HepG2 (cell line): ENCODE data around the gene MXI1. TPM values are rescaled to one million over a fixed set of nuclear protein-coding genes. Genes with fewer than 3 reads are reported as not detected.

Experiments used
- ATAC-seq: fragments of 200-7000 bp; cut with Tn5 transposase; 3 replicates; pipeline ENCODE4 v1.9.1; 2020; ENCODE audit warnings: mild to moderate bottlenecking, moderate library complexity
- BruUV-seq: library from RNA; stranded (reverse); fragments of 400-500 nt; replicated peaks from 2 replicates; lab custom pipeline; 2021; lab: Mats Ljungman, UMichigan
- CTCF ChIA-PET: fragments of 300-600 bp; formaldehyde crosslinking; extraction: SDS; loops from one replicate; lab custom pipeline; 2021; ENCODE audit warnings: low total read pairs, inconsistent platforms, low intra/inter-chr PET ratio; lab: Yijun Ruan, JAX
- POLR2A ChIA-PET: fragments of 350-600 bp; sonication (Branson Sonifier 250); formaldehyde crosslinking; loops from one replicate; lab custom pipeline; 2020; ENCODE audit warnings: antibody characterized with exemption, inconsistent platforms; lab: Yijun Ruan, JAX
- DNase-seq: peaks from one replicate; pipeline ENCODE4 v3.0.0-alpha.2; 2015; ENCODE audit warnings: low spot score
- FAIRE-seq: peaks from 3 replicates; lab custom pipeline; 2011; peaks lifted over from hg19 to GRCh38; lab: Jason Lieb, UNC
- H2AFZ ChIP-seq: one replicate; pipeline ENCODE4 v1.6.1; 2011; ENCODE audit warnings: low read length, inconsistent platforms
- H3K27ac ChIP-seq: fragments of 300-600 bp; 3 replicates; pipeline ENCODE4 v1.8.0; 2011; ENCODE audit warnings: mixed run types, mild to moderate bottlenecking, mixed read lengths, low read length, inconsistent platforms; ENCODE audit not compliant: insufficient read depth; ENCODE audit errors: extremely low read length
- H3K27me3 ChIP-seq, 2 experiments: fragments of 200-600 bp in 1 of 2; 2 replicates in 1 of 2; 3 replicates in 1 of 2; pipeline versions ENCODE4 v1.6.0 to v1.8.0; 2011; ENCODE audit warnings: low read length in 2 of 2, mild to moderate bottlenecking in 2 of 2, moderate library complexity in 2 of 2, inconsistent platforms in 1 of 2; ENCODE audit not compliant: insufficient read depth in 2 of 2, control insufficient read depth in 1 of 2
- H3K36me3 ChIP-seq, 2 experiments: fragments of 200-600 bp in 1 of 2; replicated peaks in 1 of 2; 2 replicates in 1 of 2; 3 replicates in 1 of 2; pipeline versions ENCODE4 v1.5.1 to v1.8.0; 2011; ENCODE audit warnings: low read length in 2 of 2, inconsistent platforms in 1 of 2; ENCODE audit not compliant: insufficient read depth in 2 of 2, control insufficient read depth in 1 of 2
- H3K4me1 ChIP-seq: 2 replicates; pipeline ENCODE4 v1.5.1; 2012; ENCODE audit warnings: low read length, inconsistent platforms; ENCODE audit not compliant: insufficient read depth
- H3K4me2 ChIP-seq: 2 replicates; pipeline ENCODE4 v1.6.0; 2011; ENCODE audit warnings: low read depth, low read length, inconsistent platforms
- H3K4me3 ChIP-seq, 3 experiments: fragments of 200-600 bp in 1 of 3; sonication (generic), shearing (Covaris generic) in 1 of 3; replicated peaks in 1 of 3; 2 replicates each; pipeline ENCODE4 v1.5.1; 2011 to 2016; ENCODE audit warnings: low read length in 3 of 3, inconsistent platforms in 2 of 3, low read depth in 2 of 3, mild to moderate bottlenecking in 2 of 3, control low read depth in 1 of 3, mixed read lengths in 1 of 3; ENCODE audit not compliant: insufficient read depth in 1 of 3
- H3K79me2 ChIP-seq: one replicate; pipeline ENCODE4 v1.6.1; 2011; ENCODE audit warnings: low read length, inconsistent platforms; ENCODE audit not compliant: insufficient read depth
- H3K9ac ChIP-seq: 2 replicates; pipeline ENCODE4 v1.6.0; 2011; ENCODE audit warnings: mild to moderate bottlenecking, low read depth, low read length, inconsistent platforms; ENCODE audit not compliant: insufficient read depth
- H3K9me3 ChIP-seq: 2 replicates; pipeline ENCODE4 v1.5.1; 2012; ENCODE audit warnings: mild to moderate bottlenecking, low read length
- H4K20me1 ChIP-seq: 2 replicates; pipeline ENCODE4 v1.6.0; 2011; ENCODE audit warnings: inconsistent platforms, mild to moderate bottlenecking, low read length, moderate library complexity; ENCODE audit not compliant: insufficient read depth
- BCL3 ChIP-seq: sonication (generic); formaldehyde crosslinking; IDR thresholded peaks from 2 replicates; pipeline ENCODE4 v1.5.1; 2020; ENCODE audit warnings: mild to moderate bottlenecking, missing genetic modification reagents, moderate library complexity
- BRF2 ChIP-seq: sonication (generic); formaldehyde crosslinking; IDR thresholded peaks from 2 replicates; pipeline ENCODE4 v1.8.1; 2022; ENCODE audit warnings: mild to moderate bottlenecking, missing genetic modification reagents
- DZIP1 ChIP-seq: sonication (generic); formaldehyde crosslinking; IDR thresholded peaks from 2 replicates; pipeline ENCODE4 v1.5.0; 2020; ENCODE audit warnings: mild to moderate bottlenecking, missing genetic modification reagents
- HNRNPK ChIP-seq: fragments of 200-400 bp; formaldehyde crosslinking; IDR thresholded peaks from 2 replicates; pipeline ENCODE4 v1.6.1; 2018; ENCODE audit warnings: low read length, low read depth, moderate library complexity, mild to moderate bottlenecking; ENCODE audit not compliant: poor library complexity, severe bottlenecking
- MAZ ChIP-seq, 2 experiments: sonication (generic) in 1 of 2; formaldehyde crosslinking in 1 of 2; IDR thresholded peaks; 2 replicates each; pipeline versions ENCODE4 v1.5.0 to v1.6.1; 2012 to 2020; ENCODE audit warnings: low read depth in 2 of 2, mild to moderate bottlenecking in 2 of 2, borderline replicate concordance in 1 of 2, improper control_type of control experiment in 1 of 2, low read length in 1 of 2, missing genetic modification reagents in 1 of 2, moderate library complexity in 1 of 2
- MTF2 ChIP-seq: sonication (generic); formaldehyde crosslinking; IDR thresholded peaks from 2 replicates; pipeline ENCODE4 v1.5.0; 2020; ENCODE audit warnings: missing genetic modification reagents, borderline replicate concordance
- NFKBIZ ChIP-seq: IDR thresholded peaks from 2 replicates; pipeline ENCODE4 v1.6.1; 2018; ENCODE audit warnings: missing genetic modification reagents, missing compliant biosample characterization
- NR2F2 ChIP-seq: IDR thresholded peaks from 2 replicates; pipeline ENCODE4 v1.6.1; 2012; ENCODE audit warnings: low read depth, inconsistent platforms, borderline replicate concordance
- NR2F6 ChIP-seq, 2 experiments: IDR thresholded peaks; 2 replicates each; pipeline ENCODE4 v1.6.1; 2016; ENCODE audit warnings: antibody characterized with exemption in 1 of 2, mild to moderate bottlenecking in 1 of 2
- PLRG1 ChIP-seq: fragments of 450-650 bp; conservative IDR thresholded peaks from 2 replicates; pipeline ENCODE4 v1.6.1; 2016
- ZKSCAN5 ChIP-seq: sonication (generic); formaldehyde crosslinking; IDR thresholded peaks from 2 replicates; pipeline ENCODE4 v1.5.1; 2020; ENCODE audit warnings: mild to moderate bottlenecking, missing genetic modification reagents
- ZNF451 ChIP-seq: sonication (generic); formaldehyde crosslinking; IDR thresholded peaks from 2 replicates; pipeline ENCODE4 v1.5.0; 2020; ENCODE audit warnings: mild to moderate bottlenecking, missing genetic modification reagents
- ZNF557 ChIP-seq: sonication (generic); formaldehyde crosslinking; IDR thresholded peaks from 2 replicates; pipeline ENCODE4 v1.4.0; 2020; ENCODE audit warnings: missing genetic modification reagents
- WGBS: methylation state at CpG from one replicate; pipeline ENCODE4 v1.1.6; 2017; ENCODE audit warnings: low lambda C conversion rate; 5-methylcytosine and 5-hydroxymethylcytosine counted together
- in situ Hi-C: cut with HindIII; loops from 2 replicates; pipeline ENCODE4 v1.10.0; 2017; ENCODE audit warnings: low pct_unique_long_range_greater_than_20kb; ENCODE audit not compliant: extremely low pct_ligation_motif_present
- intact Hi-C: fragments of 100-400 bp; cut with micrococcal nuclease; formaldehyde crosslinking; loops from one replicate; pipeline ENCODE4 v1.10.0; 2022; ENCODE audit not compliant: unreplicated experiment
- polyA plus RNA-seq, 8 experiments: library from polyadenylated mRNA; depleted of rRNA in 3 of 8; stranded (reverse) in 7 of 8; unstranded in 1 of 8; fragments of >200 nt; fragmentation: Illumina TruSeq in 4 of 8; extraction: Trizol in 4 of 8; gene quantifications; 2 replicates each; pipeline versions ENCODE4 v1.2.1 to v1.2.3, GENCODE V29; 2011 to 2016; ENCODE audit warnings: low read depth in 4 of 8, missing spikeins in 1 of 8, mixed read lengths in 1 of 8; ENCODE audit not compliant: insufficient read depth in 1 of 8
- total RNA-seq, 5 experiments: library from RNA; depleted of rRNA; stranded (reverse); fragments of >200 nt; fragmentation: Illumina TruSeq; extraction: Trizol; gene quantifications; 2 replicates each; pipeline ENCODE4 v1.2.3, GENCODE V29; 2016; ENCODE audit warnings: low read depth in 1 of 5

MXI1 gene
- total and polyA plus RNA-seq, 2 of the 13 experiments (the other 11 are each of a cell fraction or from before 2014, with no cell fraction given), result 6.6 to 22.0 TPM

GRCh38 chr10:110226543-110226925 is 19.1 kb downstream of the MXI1 start:
- Histone ChIP-seq H3K36me3 (peaks cover 2 to 15% of the 10 kb centered on the region in 2 experiments; a peak in 4 of 5 replicates), H3K4me1 (peaks cover 17% of the 10 kb centered on the region), H4K20me1 (peaks cover 13% of the 10 kb centered on the region; the same call in 1 of the 2 replicates), H3K9me3 (no peaks in the 10 kb centered on the region), H2AFZ (no peak overlapping the region), H3K4me2 (no peak overlapping the region), H3K9ac (peak overlapping the region; percentile 71; the same call in 1 of the 2 replicates), H3K27ac (peak overlapping the region; percentile 84), H3K79me2 (no peaks in the 10 kb centered on the region), H3K4me3 (peak overlapping the region; percentile 76 to 82 (median 77); a peak in 4 of 6 replicates), H3K27me3 (no peaks in the 10 kb centered on the region)
- POLR2A ChIA-PET, result interaction anchor here (0.6 to 1.1 kb wide), 5 partner anchors 11 to 157 kb away, joined by 3 to 12 read pairs (median 3); partner anchors contain the start of gene SMNDC1
- intact Hi-C loops (loop anchor here (2.0 to 5.0 kb wide), 2 partner anchors 16 to 341 kb away; partner anchors contain the start of gene SMC3), in situ Hi-C loops (no loop called here)
- ATAC-seq (peak; percentile 17), DNase-seq (peak; percentile 60), FAIRE-seq (no peak)
- WGBS, result 3% methylated on average over 36 of the region's 36 CpGs
- no TSS peak for BruUV-seq
- TF ChIP-seq ZKSCAN5 (CRISPR knock-in tag) (no peak), MTF2 (no peak), ZNF557 (CRISPR knock-in tag) (no peak), ZNF451 (CRISPR knock-in tag) (no peak), HNRNPK (peak; percentile 79), PLRG1 (no peak), NFKBIZ (no peak), NR2F6 (IDR thresholded peaks at IDR 0.05) (no peak), NR2F6 (CRISPR knock-in tag; IDR thresholded peaks at IDR 0.05) (no peak), MAZ (IDR thresholded peaks at IDR 0.05; ENCODE audit: borderline replicate concordance, low read depth, low read length) (peak; percentile 80), MAZ (CRISPR knock-in tag; IDR thresholded peaks at IDR 0.05; ENCODE audit: low read depth) (no peak), DZIP1 (no peak), NR2F2 (no peak), BRF2 (no peak), BCL3 (CRISPR knock-in tag) (no peak)
- CTCF ChIA-PET, result interaction anchor here (0.9 kb wide), 1 partner anchor 89 kb away, joined by 7 read pairs; no protein-coding TSS in a partner anchor
